C4-2B (cell line): ENCODE measurements around the gene GGT6.

ENCODE experiments used
- CTCF ChIP-seq: fragments of 450-650 bp; conservative IDR thresholded peaks from 2 replicates; pipeline ENCODE4 v1.5.1; 2017; ENCODE audit warnings: mild to moderate bottlenecking
- ZFX ChIP-seq: fragments of 450-650 bp; IDR thresholded peaks from 2 replicates; pipeline ENCODE4 v1.6.1; 2017

- TF ChIP-seq CTCF (no peak), ZFX (no peak)
These were observed 18.9 kb downstream of the GGT6 start for GRCh38 chr17:4541328-4542002.
